H9 (cell line): ENCODE results near the gene GRIK4. TPM values are rescaled to one million over a fixed set of nuclear protein-coding genes. Genes with fewer than 3 reads are reported as not detected.

Source experiments
- DNase-seq: peaks from one replicate; pipeline ENCODE4 v3.0.0-alpha.2; 2017
- H2AFZ ChIP-seq: one replicate; pipeline ENCODE4 v1.6.1; 2013; ENCODE audit warnings: mild to moderate bottlenecking, low read length, control low read depth, moderate library complexity
- H2AK5ac ChIP-seq: 2 replicates; pipeline ENCODE4 v1.6.1; 2013; ENCODE audit warnings: low read length, control low read depth, mixed read lengths; ENCODE audit not compliant: insufficient read length
- H2BK120ac ChIP-seq: one replicate; pipeline ENCODE4 v1.6.1; 2013; ENCODE audit warnings: low read depth, mild to moderate bottlenecking, low read length, control low read depth, inconsistent platforms; ENCODE audit not compliant: poor library complexity, severe bottlenecking
- H2BK12ac ChIP-seq: 2 replicates; pipeline ENCODE4 v1.6.1; 2013; ENCODE audit warnings: low read length, control low read depth, mixed read lengths, low read depth; ENCODE audit not compliant: insufficient read length
- H2BK15ac ChIP-seq: 2 replicates; pipeline ENCODE4 v1.6.1; 2013; ENCODE audit warnings: low read depth, low read length, control low read depth
- H2BK20ac ChIP-seq: one replicate; pipeline ENCODE4 v1.6.1; 2013; ENCODE audit warnings: low read depth, mild to moderate bottlenecking, low read length, control low read depth, inconsistent platforms; ENCODE audit not compliant: poor library complexity, severe bottlenecking
- H2BK5ac ChIP-seq: 2 replicates; pipeline ENCODE4 v1.6.1; 2013; ENCODE audit warnings: low read length, control low read depth, mixed read lengths; ENCODE audit not compliant: insufficient read length
- H3K14ac ChIP-seq: 2 replicates; pipeline ENCODE4 v1.6.1; 2013; ENCODE audit warnings: low read length, control low read depth; ENCODE audit not compliant: insufficient read depth
- H3K18ac ChIP-seq: 2 replicates; pipeline ENCODE4 v1.6.1; 2013; ENCODE audit warnings: low read depth, mild to moderate bottlenecking, mixed read lengths, low read length, control low read depth; ENCODE audit not compliant: insufficient read length
- H3K23ac ChIP-seq: 2 replicates; pipeline ENCODE4 v1.6.1; 2013; ENCODE audit warnings: low read length, control low read depth, mixed read lengths, low read depth; ENCODE audit not compliant: insufficient read length
- H3K23me2 ChIP-seq: 2 replicates; pipeline ENCODE4 v1.6.1; 2013; ENCODE audit warnings: low read depth, mild to moderate bottlenecking, mixed read lengths, low read length, control low read depth; ENCODE audit not compliant: insufficient read length, poor library complexity, severe bottlenecking
- H3K27ac ChIP-seq: 2 replicates; pipeline ENCODE4 v1.5.1; 2013; ENCODE audit warnings: low read length, control low read depth, mixed read lengths, low read depth; ENCODE audit not compliant: insufficient read length
- H3K27me3 ChIP-seq: 2 replicates; pipeline ENCODE4 v1.6.1; 2013; ENCODE audit warnings: low read length, control low read depth, inconsistent platforms; ENCODE audit not compliant: insufficient read depth
- H3K4ac ChIP-seq: 2 replicates; pipeline ENCODE4 v1.6.1; 2013; ENCODE audit warnings: low read depth, mild to moderate bottlenecking, control low read depth, inconsistent platforms, low read length, moderate library complexity
- H3K4me1 ChIP-seq: 2 replicates; pipeline ENCODE4 v1.6.1; 2013; ENCODE audit warnings: low read length, control low read depth, inconsistent platforms; ENCODE audit not compliant: insufficient read depth
- H3K4me2 ChIP-seq: 2 replicates; pipeline ENCODE4 v1.6.1; 2013; ENCODE audit warnings: low read length, control low read depth, mixed read lengths; ENCODE audit not compliant: insufficient read length, insufficient read depth
- H3K56ac ChIP-seq: 2 replicates; pipeline ENCODE4 v1.6.1; 2013; ENCODE audit warnings: low read depth, mild to moderate bottlenecking, mixed read lengths, low read length, control low read depth; ENCODE audit not compliant: insufficient read length
- H3K79me1 ChIP-seq: 2 replicates; pipeline ENCODE4 v1.6.1; 2013; ENCODE audit warnings: low read depth, mild to moderate bottlenecking, moderate library complexity, low read length, control low read depth, inconsistent platforms; ENCODE audit not compliant: insufficient read depth, poor library complexity, severe bottlenecking
- H3K79me2 ChIP-seq: 2 replicates; pipeline ENCODE4 v1.6.1; 2013; ENCODE audit warnings: low read length, control low read depth, inconsistent platforms; ENCODE audit not compliant: insufficient read depth
- H3K9ac ChIP-seq: 2 replicates; pipeline ENCODE4 v1.6.1; 2013; ENCODE audit warnings: low read length, control low read depth, mixed read lengths; ENCODE audit not compliant: insufficient read length; ENCODE audit errors: extremely low read depth
- H3K9me3 ChIP-seq: one replicate; pipeline ENCODE4 v1.6.1; 2013; ENCODE audit warnings: low read depth, low read length, inconsistent platforms; ENCODE audit not compliant: control insufficient read depth
- H3T11ph ChIP-seq: one replicate; pipeline ENCODE4 v1.6.1; 2013; ENCODE audit warnings: mild to moderate bottlenecking, low read length, control low read depth, inconsistent platforms
- H4K20me1 ChIP-seq: one replicate; pipeline ENCODE4 v1.6.1; 2013; ENCODE audit not compliant: control insufficient read depth, insufficient read length, insufficient read depth
- H4K5ac ChIP-seq: 2 replicates; pipeline ENCODE4 v1.6.1; 2013; ENCODE audit warnings: low read depth, mild to moderate bottlenecking, mixed read lengths, low read length, control low read depth; ENCODE audit not compliant: insufficient read length
- H4K8ac ChIP-seq: replicated peaks from 2 replicates; pipeline ENCODE4 v1.6.1; 2013; ENCODE audit warnings: low read length, control low read depth, mixed read lengths, low read depth; ENCODE audit not compliant: insufficient read length
- H4K91ac ChIP-seq: 2 replicates; pipeline ENCODE4 v1.6.1; 2013; ENCODE audit warnings: low read depth, mild to moderate bottlenecking, moderate library complexity, mixed read lengths, low read length, control low read depth; ENCODE audit not compliant: insufficient read length
- H3K27ac Mint-ChIP-seq, 3 experiments: 2 replicates in 2 of 3; 3 replicates in 1 of 3; pipeline ENCODE4 v1.8.0; 2020 to 2021; ENCODE audit warnings: mixed read lengths in 3 of 3, mild to moderate bottlenecking in 1 of 3, moderate library complexity in 1 of 3
- H3K27me3 Mint-ChIP-seq: 2 replicates; pipeline ENCODE4 v1.8.0; 2021; ENCODE audit warnings: low read depth, mild to moderate bottlenecking, moderate library complexity, mixed read lengths
- H3K36me3 Mint-ChIP-seq, 3 experiments: 2 replicates in 2 of 3; 3 replicates in 1 of 3; pipeline ENCODE4 v1.8.0; 2020 to 2021; ENCODE audit warnings: low read depth in 3 of 3, mixed read lengths in 3 of 3; ENCODE audit not compliant: insufficient read depth in 1 of 3
- H3K4me1 Mint-ChIP-seq, 2 experiments: 2 replicates each; pipeline ENCODE4 v1.8.0; 2020; ENCODE audit warnings: mixed read lengths in 2 of 2
- H3K4me3 Mint-ChIP-seq, 2 experiments: 2 replicates in 1 of 2; 3 replicates in 1 of 2; pipeline ENCODE4 v1.8.0; 2020 to 2021; ENCODE audit warnings: mild to moderate bottlenecking in 2 of 2, mixed read lengths in 2 of 2, moderate library complexity in 1 of 2
- H3K9me3 Mint-ChIP-seq, 2 experiments: 2 replicates in 1 of 2; 3 replicates in 1 of 2; pipeline ENCODE4 v1.8.0; 2020; ENCODE audit warnings: mild to moderate bottlenecking in 2 of 2, mixed read lengths in 2 of 2, moderate library complexity in 1 of 2
- WGBS: extraction: QIAGEN DNeasy Blood & Tissue Kit; methylation state at CpG from one replicate; pipeline ENCODE4 v1.1.7; 2013; ENCODE audit warnings: missing lambda C conversion rate, low lambda C conversion rate, mixed read lengths; ENCODE audit not compliant: insufficient read length; ENCODE audit errors: extremely low coverage; 5-methylcytosine and 5-hydroxymethylcytosine counted together
- total RNA-seq: library from RNA; stranded (reverse); gene quantifications from 2 replicates; pipeline ENCODE4 v1.2.1, GENCODE V29; 2021
- TF ChIP-seq, protein P1 (sequence below): fragments of 200-600 bp; sonication (generic); conservative IDR thresholded peaks from 3 replicates; pipeline ENCODE4 v1.8.0; 2021; ENCODE audit warnings: antibody characterized with exemption, mild to moderate bottlenecking

Gene GRIK4
- total RNA-seq, 1 experiment from 2014 or later: 2.3 TPM

DNA sequence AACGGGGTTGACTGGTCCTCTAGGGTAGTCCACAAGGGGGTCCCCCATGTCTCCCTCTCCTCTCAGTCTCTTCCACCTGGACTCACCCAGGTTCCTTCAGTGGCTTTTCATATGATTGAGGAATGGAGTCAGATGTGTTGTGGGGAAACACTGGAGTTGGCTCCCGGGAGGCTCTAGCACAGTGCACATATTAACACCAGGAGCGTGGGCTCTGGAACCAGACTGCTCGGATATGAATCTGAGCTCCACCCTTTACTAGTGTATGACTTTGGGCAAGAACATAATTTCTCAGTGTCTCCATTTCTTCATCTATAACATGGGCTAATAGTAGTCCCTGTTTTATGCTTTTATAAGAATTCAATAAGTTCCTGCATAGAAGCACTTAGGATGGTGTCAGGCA is 157.0 kb downstream of the GRIK4 start:
- H3K27me3 Mint-ChIP-seq: peaks cover 19% of the 10 kb centered on the region
- H3K27ac ChIP-seq: no peak overlapping the region
- no peak overlapping the region for H3K18ac ChIP-seq
- H3T11ph ChIP-seq: no peak overlapping the region
- no peak overlapping the region for H3K14ac ChIP-seq
- no peak overlapping the region for H4K91ac ChIP-seq
- no peak overlapping the region for H2BK20ac ChIP-seq
- WGBS: no CpG with 5 or more reads among the region's 4 CpGs
- H4K5ac ChIP-seq: no peak overlapping the region
- no peak overlapping the region for H2AK5ac ChIP-seq
- H3K79me2 ChIP-seq: no peaks in the 10 kb centered on the region
- no peak overlapping the region for H3K4me3 Mint-ChIP-seq
- H3K36me3 Mint-ChIP-seq: no peaks in the 10 kb centered on the region; a peak in 1 of 7 replicates
- H3K9me3 Mint-ChIP-seq: peaks cover 0 to 4% of the 10 kb centered on the region in 2 experiments; a peak in 3 of 5 replicates
- H3K27me3 ChIP-seq: no peaks in the 10 kb centered on the region
- no peak overlapping the region for H3K27ac Mint-ChIP-seq
- H2BK120ac ChIP-seq: no peak overlapping the region
- no peaks in the 10 kb centered on the region for H3K23me2 ChIP-seq
- H2BK5ac ChIP-seq: no peak overlapping the region
- H3K23ac ChIP-seq: no peak overlapping the region
- H3K9me3 ChIP-seq: no peaks in the 10 kb centered on the region
- H3K9ac ChIP-seq: no peak overlapping the region
- no peaks in the 10 kb centered on the region for H3K79me1 ChIP-seq
- H3K4me2 ChIP-seq: no peak overlapping the region
- DNase-seq: no peak
- no peak overlapping the region for H3K56ac ChIP-seq
- no peaks in the 10 kb centered on the region for H4K20me1 ChIP-seq
- peaks cover 0 to 4% of the 10 kb centered on the region in 2 experiments; a peak in 3 of 4 replicates for H3K4me1 Mint-ChIP-seq
- H4K8ac ChIP-seq: no peak overlapping the region
- H2AFZ ChIP-seq: no peak overlapping the region
- TF ChIP-seq, protein P1, sequence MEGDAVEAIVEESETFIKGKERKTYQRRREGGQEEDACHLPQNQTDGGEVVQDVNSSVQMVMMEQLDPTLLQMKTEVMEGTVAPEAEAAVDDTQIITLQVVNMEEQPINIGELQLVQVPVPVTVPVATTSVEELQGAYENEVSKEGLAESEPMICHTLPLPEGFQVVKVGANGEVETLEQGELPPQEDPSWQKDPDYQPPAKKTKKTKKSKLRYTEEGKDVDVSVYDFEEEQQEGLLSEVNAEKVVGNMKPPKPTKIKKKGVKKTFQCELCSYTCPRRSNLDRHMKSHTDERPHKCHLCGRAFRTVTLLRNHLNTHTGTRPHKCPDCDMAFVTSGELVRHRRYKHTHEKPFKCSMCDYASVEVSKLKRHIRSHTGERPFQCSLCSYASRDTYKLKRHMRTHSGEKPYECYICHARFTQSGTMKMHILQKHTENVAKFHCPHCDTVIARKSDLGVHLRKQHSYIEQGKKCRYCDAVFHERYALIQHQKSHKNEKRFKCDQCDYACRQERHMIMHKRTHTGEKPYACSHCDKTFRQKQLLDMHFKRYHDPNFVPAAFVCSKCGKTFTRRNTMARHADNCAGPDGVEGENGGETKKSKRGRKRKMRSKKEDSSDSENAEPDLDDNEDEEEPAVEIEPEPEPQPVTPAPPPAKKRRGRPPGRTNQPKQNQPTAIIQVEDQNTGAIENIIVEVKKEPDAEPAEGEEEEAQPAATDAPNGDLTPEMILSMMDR: no peak
- H2BK12ac ChIP-seq: no peak overlapping the region
- H3K4me1 ChIP-seq: no peaks in the 10 kb centered on the region
- H2BK15ac ChIP-seq: no peak overlapping the region
- no peak overlapping the region for H3K4ac ChIP-seq
